Measurements from ENCODE around the gene PTPN3.

The PTPN3 gene

GRCh38 chr9:109504689-109505088, 6.6 kb upstream of the PTPN3 start:
- no peaks in the 10 kb centered on the region for H3K36me3 ChIP-seq
- H3K4me3 ChIP-seq, result no peak overlapping the region
- peaks cover 0 to 17% (median 7%) of the 10 kb centered on the region in 4 donors for H3K4me1 ChIP-seq
- H3K27ac ChIP-seq, result no peak overlapping the region
- no peak for DNase-seq
- no peaks in the 10 kb centered on the region for H3K27me3 ChIP-seq
- intact Hi-C loops (cut with DNase I; ENCODE audit: low total_unique reads), result no loop called here
- TF ChIP-seq CTCF (IDR thresholded peaks at IDR 0.05), result no peak
- no peaks in the 10 kb centered on the region for H3K9me3 ChIP-seq

GRCh38 chr9:109500421-109500974, 2.4 kb upstream of the PTPN3 start:
- peaks cover 0 to 39% (median 25%) of the 10 kb centered on the region in 4 donors for H3K4me1 ChIP-seq
- peak overlapping the region in 1 of 2 donors; percentile 65 for H3K4me3 ChIP-seq
- no peak for DNase-seq
- H3K27me3 ChIP-seq, result no peaks in the 10 kb centered on the region
- peak overlapping the region; percentile 65 to 75 for H3K27ac ChIP-seq
- TF ChIP-seq CTCF (IDR thresholded peaks at IDR 0.05), result no peak
- H3K36me3 ChIP-seq, result no peaks in the 10 kb centered on the region
- intact Hi-C loops (cut with DNase I; ENCODE audit: low total_unique reads), result no loop called here
- H3K9me3 ChIP-seq, result no peaks in the 10 kb centered on the region

- H3K9me3 ChIP-seq, result no peaks in the 10 kb centered on the region
- no peak for TF ChIP-seq CTCF (IDR thresholded peaks at IDR 0.05)
- no peaks in the 10 kb centered on the region for H3K36me3 ChIP-seq
- peak; percentile 46 to 82 for DNase-seq
- H3K4me3 ChIP-seq, result peak overlapping the region; percentile 64 to 65
- intact Hi-C loops (cut with DNase I; ENCODE audit: low total_unique reads), result no loop called here
- H3K4me1 ChIP-seq, result peaks cover 0 to 39% (median 28%) of the 10 kb centered on the region in 4 donors
- H3K27ac ChIP-seq, result peak overlapping the region; percentile 65 to 75
- no peaks in the 10 kb centered on the region for H3K27me3 ChIP-seq
Observed at GRCh38 chr9:109499631-109500410, 1.7 kb upstream of the PTPN3 start.

- Histone ChIP-seq H3K27ac (peak overlapping the region; percentile 65 to 75), H3K9me3 (no peaks in the 10 kb centered on the region), H3K4me3 (peak overlapping the region; percentile 64 to 65), H3K36me3 (no peaks in the 10 kb centered on the region), H3K27me3 (no peaks in the 10 kb centered on the region), H3K4me1 (peaks cover 0 to 43% (median 28%) of the 10 kb centered on the region in 4 donors)
- TF ChIP-seq CTCF (IDR thresholded peaks at IDR 0.05), result no peak
- intact Hi-C loops (cut with DNase I; ENCODE audit: low total_unique reads), result no loop called here
- DNase-seq, result no peak
Observed at GRCh38 chr9:109499093-109499630, 1.1 kb upstream of the PTPN3 start.

GRCh38 chr9:109497226-109498153, 617 bp downstream of the PTPN3 start:
- H3K27ac ChIP-seq, result peak overlapping the region; percentile 54 to 57
- no peaks in the 10 kb centered on the region for H3K9me3 ChIP-seq
- no peak for TF ChIP-seq CTCF (IDR thresholded peaks at IDR 0.05)
- intact Hi-C loops (cut with DNase I; ENCODE audit: low total_unique reads), result no loop called here
- no peak for DNase-seq
- peak overlapping the region; percentile 65 to 66 for H3K4me3 ChIP-seq
- no peaks in the 10 kb centered on the region for H3K36me3 ChIP-seq
- H3K4me1 ChIP-seq, result peaks cover 0 to 52% (median 34%) of the 10 kb centered on the region in 4 donors
- H3K27me3 ChIP-seq, result no peaks in the 10 kb centered on the region
